ENCODE measurements around the gene DDX1. TPM values are rescaled to one million over a fixed set of nuclear protein-coding genes. Genes with fewer than 3 reads are reported as not detected.

The DDX1 gene
- total RNA-seq, 1 experiment from 2014 or later: 115 TPM

GRCh38 chr2:15566912-15567311, 24.8 kb upstream of the DDX1 start:
- H3K27me3 Mint-ChIP-seq (ENCODE audit: low read depth): peaks cover 6% of the 10 kb centered on the region
- no peaks in the 10 kb centered on the region for H3K36me3 Mint-ChIP-seq
- ATAC-seq: no peak
- no peaks in the 10 kb centered on the region for H3K9me3 Mint-ChIP-seq
- TF ChIP-seq IRF2 (CRISPR knock-in tag; IDR thresholded peaks at IDR 0.05; ENCODE audit: borderline replicate concordance, low read depth) (no peak), ATF2 (CRISPR knock-in tag; IDR thresholded peaks at IDR 0.05; ENCODE audit: borderline replicate concordance, low read depth) (no peak), ZNF232 (CRISPR knock-in tag; IDR thresholded peaks at IDR 0.05) (no peak), TCF7 (CRISPR knock-in tag; IDR thresholded peaks at IDR 0.05; ENCODE audit: low read depth) (no peak), ZBTB21 (CRISPR knock-in tag; IDR thresholded peaks at IDR 0.05; ENCODE audit: borderline replicate concordance) (no peak)
- TF ChIP-seq, protein P1, sequence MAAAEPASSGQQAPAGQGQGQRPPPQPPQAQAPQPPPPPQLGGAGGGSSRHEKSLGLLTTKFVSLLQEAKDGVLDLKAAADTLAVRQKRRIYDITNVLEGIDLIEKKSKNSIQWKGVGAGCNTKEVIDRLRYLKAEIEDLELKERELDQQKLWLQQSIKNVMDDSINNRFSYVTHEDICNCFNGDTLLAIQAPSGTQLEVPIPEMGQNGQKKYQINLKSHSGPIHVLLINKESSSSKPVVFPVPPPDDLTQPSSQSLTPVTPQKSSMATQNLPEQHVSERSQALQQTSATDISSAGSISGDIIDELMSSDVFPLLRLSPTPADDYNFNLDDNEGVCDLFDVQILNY (CRISPR knock-in tag; IDR thresholded peaks at IDR 0.05): no peak
- TF ChIP-seq, protein P2, sequence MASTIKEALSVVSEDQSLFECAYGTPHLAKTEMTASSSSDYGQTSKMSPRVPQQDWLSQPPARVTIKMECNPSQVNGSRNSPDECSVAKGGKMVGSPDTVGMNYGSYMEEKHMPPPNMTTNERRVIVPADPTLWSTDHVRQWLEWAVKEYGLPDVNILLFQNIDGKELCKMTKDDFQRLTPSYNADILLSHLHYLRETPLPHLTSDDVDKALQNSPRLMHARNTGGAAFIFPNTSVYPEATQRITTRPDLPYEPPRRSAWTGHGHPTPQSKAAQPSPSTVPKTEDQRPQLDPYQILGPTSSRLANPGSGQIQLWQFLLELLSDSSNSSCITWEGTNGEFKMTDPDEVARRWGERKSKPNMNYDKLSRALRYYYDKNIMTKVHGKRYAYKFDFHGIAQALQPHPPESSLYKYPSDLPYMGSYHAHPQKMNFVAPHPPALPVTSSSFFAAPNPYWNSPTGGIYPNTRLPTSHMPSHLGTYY (CRISPR knock-in tag; IDR thresholded peaks at IDR 0.05): no peak
- peaks cover 4% of the 10 kb centered on the region; the same call in 1 of the 2 replicates for H3K4me1 Mint-ChIP-seq
- no peak for DNase-seq (ENCODE audit: low spot score)
- no peak overlapping the region for H3K27ac Mint-ChIP-seq
- no peak overlapping the region for H3K4me3 Mint-ChIP-seq
- CTCF ChIA-PET: interaction anchor here (1.1 kb wide), 1 partner anchor 10 kb away, joined by 7 read pairs; no protein-coding TSS in a partner anchor
- POLR2A ChIA-PET: no interaction called here

DNA sequence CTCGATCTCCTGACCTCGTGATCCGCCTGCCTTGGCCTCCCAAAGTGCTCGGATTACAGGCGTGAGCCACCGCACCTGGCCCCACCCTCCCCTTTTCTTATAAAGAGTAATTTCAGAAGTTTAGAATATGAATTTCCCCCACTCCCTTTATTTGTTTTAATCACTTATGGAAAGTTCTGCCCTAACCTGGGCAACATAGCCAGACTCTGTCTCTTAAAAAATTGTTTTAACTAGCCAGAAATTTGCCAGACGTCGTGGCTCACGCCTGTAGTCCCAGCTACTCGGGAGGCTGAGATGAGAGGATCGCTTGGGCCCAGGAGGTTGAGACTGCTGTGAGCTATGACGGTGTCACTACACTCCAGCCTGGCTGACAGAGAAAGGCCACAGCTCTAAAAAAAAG, 22.8 kb upstream of the DDX1 start:
- H3K36me3 Mint-ChIP-seq: no peaks in the 10 kb centered on the region
- H3K4me3 Mint-ChIP-seq: no peak overlapping the region
- DNase-seq (ENCODE audit: low spot score): no peak
- CTCF ChIA-PET: interaction anchor here (1.3 kb wide), 1 partner anchor 8 kb away, joined by 5 read pairs; no protein-coding TSS in a partner anchor
- no peaks in the 10 kb centered on the region for H3K9me3 Mint-ChIP-seq
- POLR2A ChIA-PET: no interaction called here
- H3K4me1 Mint-ChIP-seq: no peaks in the 10 kb centered on the region
- peaks cover 6% of the 10 kb centered on the region for H3K27me3 Mint-ChIP-seq (ENCODE audit: low read depth)
- no peak overlapping the region for H3K27ac Mint-ChIP-seq
- ATAC-seq: no peak
- TF ChIP-seq NR3C1 (CRISPR knock-in tag; conservative IDR thresholded peaks at IDR 0.05; ENCODE audit: low read depth) (no peak), ZNF232 (CRISPR knock-in tag; IDR thresholded peaks at IDR 0.05) (no peak), CREM (CRISPR knock-in tag; IDR thresholded peaks at IDR 0.05) (no peak), NFYB (CRISPR knock-in tag; conservative IDR thresholded peaks at IDR 0.05; ENCODE audit: low read depth) (no peak), OVOL2 (CRISPR knock-in tag; IDR thresholded peaks at IDR 0.05; ENCODE audit: borderline replicate concordance) (no peak), ETV6 (CRISPR knock-in tag; IDR thresholded peaks at IDR 0.05) (no peak), SP1 (CRISPR knock-in tag; conservative IDR thresholded peaks at IDR 0.05) (no peak), RELA (CRISPR knock-in tag; IDR thresholded peaks at IDR 0.05; ENCODE audit: borderline replicate concordance) (no peak), ZBTB21 (CRISPR knock-in tag; IDR thresholded peaks at IDR 0.05; ENCODE audit: borderline replicate concordance) (no peak), SOX15 (CRISPR knock-in tag; IDR thresholded peaks at IDR 0.05) (no peak), RORB (CRISPR knock-in tag; IDR thresholded peaks at IDR 0.05) (no peak), ZBTB43 (CRISPR knock-in tag; IDR thresholded peaks at IDR 0.05) (no peak), MXD4 (CRISPR knock-in tag; IDR thresholded peaks at IDR 0.05; ENCODE audit: borderline replicate concordance) (no peak), TCF7 (CRISPR knock-in tag; IDR thresholded peaks at IDR 0.05; ENCODE audit: low read depth) (no peak)
- TF ChIP-seq, protein P3, sequence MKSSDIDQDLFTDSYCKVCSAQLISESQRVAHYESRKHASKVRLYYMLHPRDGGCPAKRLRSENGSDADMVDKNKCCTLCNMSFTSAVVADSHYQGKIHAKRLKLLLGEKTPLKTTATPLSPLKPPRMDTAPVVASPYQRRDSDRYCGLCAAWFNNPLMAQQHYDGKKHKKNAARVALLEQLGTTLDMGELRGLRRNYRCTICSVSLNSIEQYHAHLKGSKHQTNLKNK (CRISPR knock-in tag; IDR thresholded peaks at IDR 0.05): no peak

Measured in WTC11 (cell line).